Lower leg skin (tissue), 4 donors: Measurements from ENCODE around the gene PCGF5. TPM values are rescaled to one million over a fixed set of nuclear protein-coding genes. Genes with fewer than 3 reads are reported as not detected.

Source experiments
- DNase-seq, 2 donors: peaks; one replicate each; pipeline ENCODE4 v3.0.0-alpha.2; 2019; ENCODE audit warnings: low spot score in 2 of 2
- H3K4me3 ChIP-seq: fragments of 200-600 bp; sonication (generic); 2 replicates; pipeline ENCODE4 v1.5.1; 2017; ENCODE audit warnings: mild to moderate bottlenecking, low read depth; ENCODE audit not compliant: poor library complexity, severe bottlenecking
- POLR2A ChIP-seq, 2 donors: fragments of 450-650 bp; IDR thresholded peaks; one replicate each; pipeline ENCODE4 v1.6.1; 2016 to 2017; ENCODE audit warnings: antibody characterized with exemption in 2 of 2, mild to moderate bottlenecking in 1 of 2, moderate library complexity in 1 of 2
- WGBS, 2 donors: methylation state at CpG; one replicate each; pipeline ENCODE4 v1.1.5; 2018; 5-methylcytosine and 5-hydroxymethylcytosine counted together
- intact Hi-C: fragments of 100-400 bp; cut with DNase I; formaldehyde crosslinking; loops from one replicate; pipeline ENCODE4 v1.15.0; 2023; ENCODE audit warnings: low total_unique reads
- total RNA-seq, 4 donors: library from RNA; depleted of rRNA; stranded (reverse); fragments of >200 nt; gene quantifications; one replicate each; pipeline ENCODE4 v1.1.0, GENCODE V29; 2016
- TF ChIP-seq, protein P1 (sequence below), 3 donors: fragments of 450-650 bp; IDR thresholded peaks; one replicate each; pipeline ENCODE4 v1.5.1; 2016; ENCODE audit warnings: antibody characterized with exemption in 3 of 3, mild to moderate bottlenecking in 3 of 3, moderate library complexity in 2 of 3

PCGF5 gene
- total RNA-seq, 4 donors from 2014 or later = 16.4 to 43.4 (median 28.3) TPM

DNA sequence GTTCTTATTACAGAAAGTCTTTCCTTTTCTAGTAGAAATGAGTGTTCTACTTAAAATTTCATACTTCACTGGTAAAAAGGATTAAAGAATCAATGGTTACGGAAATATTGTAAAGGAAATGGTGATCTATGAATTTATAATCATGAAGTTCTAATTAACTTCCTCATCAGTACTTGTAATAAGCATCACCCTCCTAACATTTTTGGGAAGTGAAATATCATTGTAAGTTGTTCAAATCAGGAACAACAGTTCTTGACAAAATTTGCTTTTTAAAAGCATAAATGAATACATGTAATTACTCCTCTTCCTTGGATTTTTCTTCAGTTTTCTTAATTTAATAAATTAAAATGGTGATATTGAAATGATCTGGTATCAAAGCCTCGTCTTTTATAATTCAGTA lies 5.6 kb upstream of the PCGF5 start:
- 92 to 93% methylated on average over 2 of the region's 2 CpGs for WGBS, 2 donors
- no peak for TF ChIP-seq POLR2A (IDR thresholded peaks at IDR 0.05)
- DNase-seq = no peak
- no peak overlapping the region for H3K4me3 ChIP-seq
- intact Hi-C loops = no loop called here

DNA sequence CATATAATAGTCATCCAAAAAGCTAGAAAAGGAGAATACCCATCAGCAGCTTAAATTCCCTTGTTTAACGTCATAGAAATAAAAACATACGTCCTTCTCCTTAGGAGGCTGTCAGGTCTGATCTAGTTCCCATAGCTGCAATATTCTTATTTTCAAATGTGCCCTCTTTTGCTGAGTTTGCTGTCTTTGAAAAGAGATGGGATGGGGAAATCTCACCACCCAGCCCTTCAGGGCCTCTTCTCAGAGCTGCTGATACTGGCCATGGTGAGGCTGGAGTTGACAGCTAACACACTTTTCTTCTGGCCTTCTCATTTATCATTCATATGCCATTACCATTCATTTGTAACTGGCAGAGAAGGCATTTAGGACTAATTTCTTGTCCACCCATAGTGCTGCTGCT lies 5.1 kb upstream of the PCGF5 start:
- intact Hi-C loops = no loop called here
- no peak for DNase-seq
- TF ChIP-seq POLR2A (IDR thresholded peaks at IDR 0.05) = no peak
- TF ChIP-seq, protein P1, sequence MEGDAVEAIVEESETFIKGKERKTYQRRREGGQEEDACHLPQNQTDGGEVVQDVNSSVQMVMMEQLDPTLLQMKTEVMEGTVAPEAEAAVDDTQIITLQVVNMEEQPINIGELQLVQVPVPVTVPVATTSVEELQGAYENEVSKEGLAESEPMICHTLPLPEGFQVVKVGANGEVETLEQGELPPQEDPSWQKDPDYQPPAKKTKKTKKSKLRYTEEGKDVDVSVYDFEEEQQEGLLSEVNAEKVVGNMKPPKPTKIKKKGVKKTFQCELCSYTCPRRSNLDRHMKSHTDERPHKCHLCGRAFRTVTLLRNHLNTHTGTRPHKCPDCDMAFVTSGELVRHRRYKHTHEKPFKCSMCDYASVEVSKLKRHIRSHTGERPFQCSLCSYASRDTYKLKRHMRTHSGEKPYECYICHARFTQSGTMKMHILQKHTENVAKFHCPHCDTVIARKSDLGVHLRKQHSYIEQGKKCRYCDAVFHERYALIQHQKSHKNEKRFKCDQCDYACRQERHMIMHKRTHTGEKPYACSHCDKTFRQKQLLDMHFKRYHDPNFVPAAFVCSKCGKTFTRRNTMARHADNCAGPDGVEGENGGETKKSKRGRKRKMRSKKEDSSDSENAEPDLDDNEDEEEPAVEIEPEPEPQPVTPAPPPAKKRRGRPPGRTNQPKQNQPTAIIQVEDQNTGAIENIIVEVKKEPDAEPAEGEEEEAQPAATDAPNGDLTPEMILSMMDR (IDR thresholded peaks at IDR 0.05) = no peak
- 82 to 97% methylated on average over 2 of the region's 2 CpGs for WGBS, 2 donors
- H3K4me3 ChIP-seq = no peak overlapping the region

GRCh38 chr10:91219371-91220193 lies 881 bp upstream of the PCGF5 start:
- intact Hi-C loops = no loop called here
- H3K4me3 ChIP-seq = no peak overlapping the region
- WGBS, 2 donors = 38 to 40% methylated on average over 8 of the region's 8 CpGs
- DNase-seq = no peak
- TF ChIP-seq, protein P1 (IDR thresholded peaks at IDR 0.05) = no peak
- no peak for TF ChIP-seq POLR2A (IDR thresholded peaks at IDR 0.05)

DNA sequence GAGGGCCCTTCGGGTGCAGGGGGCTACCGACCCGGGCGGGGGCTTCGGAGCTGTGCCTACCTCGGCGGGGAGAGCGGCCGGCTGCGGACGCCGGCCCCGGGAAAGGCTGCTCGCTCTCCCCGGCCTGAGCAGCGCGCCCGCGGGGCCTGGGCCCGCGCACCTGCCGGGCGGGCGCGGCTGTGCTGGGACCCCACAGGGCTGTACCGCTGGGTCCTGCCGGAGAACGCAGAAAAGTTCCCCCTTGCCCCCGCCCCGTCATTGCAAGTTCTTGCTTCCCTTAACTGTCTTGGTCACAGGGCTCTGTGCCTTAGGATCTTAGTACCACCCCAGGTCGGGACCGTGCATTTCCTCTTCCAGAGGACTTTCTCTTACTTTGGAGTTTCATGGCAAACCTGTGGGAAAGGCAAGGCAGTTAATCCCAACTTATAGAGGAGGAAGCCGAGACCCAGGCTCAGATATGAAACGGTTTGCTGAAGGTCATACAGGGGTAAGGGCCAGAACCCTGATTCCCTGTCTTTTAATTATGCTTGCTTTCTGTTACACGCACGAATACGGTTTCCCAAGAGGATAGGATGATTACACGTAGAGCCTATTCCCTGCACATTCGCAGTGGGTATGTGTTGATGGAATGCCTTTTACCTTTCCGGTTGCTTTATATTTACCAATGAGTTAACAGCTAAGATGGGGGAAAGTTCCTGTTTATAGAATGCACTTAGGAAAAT lies 652 bp downstream of the PCGF5 start:
- peak in 1 of 2 donors; percentile 86 for DNase-seq
- 4 to 6% methylated on average over 15 to 18 of the region's 40 CpGs for WGBS, 2 donors
- no peak for TF ChIP-seq POLR2A (IDR thresholded peaks at IDR 0.05)
- TF ChIP-seq, protein P1 (IDR thresholded peaks at IDR 0.05) = no peak
- H3K4me3 ChIP-seq = peak overlapping the region; percentile 68
- intact Hi-C loops = no loop called here

GRCh38 chr10:91226093-91226492 lies 5.6 kb downstream of the PCGF5 start:
- H3K4me3 ChIP-seq = no peak overlapping the region
- TF ChIP-seq POLR2A (IDR thresholded peaks at IDR 0.05) = no peak
- TF ChIP-seq, protein P1 (IDR thresholded peaks at IDR 0.05) = no peak
- intact Hi-C loops = no loop called here
- WGBS, 2 donors = 85% methylated on average over 3 of the region's 3 CpGs
- DNase-seq = no peak

DNA sequence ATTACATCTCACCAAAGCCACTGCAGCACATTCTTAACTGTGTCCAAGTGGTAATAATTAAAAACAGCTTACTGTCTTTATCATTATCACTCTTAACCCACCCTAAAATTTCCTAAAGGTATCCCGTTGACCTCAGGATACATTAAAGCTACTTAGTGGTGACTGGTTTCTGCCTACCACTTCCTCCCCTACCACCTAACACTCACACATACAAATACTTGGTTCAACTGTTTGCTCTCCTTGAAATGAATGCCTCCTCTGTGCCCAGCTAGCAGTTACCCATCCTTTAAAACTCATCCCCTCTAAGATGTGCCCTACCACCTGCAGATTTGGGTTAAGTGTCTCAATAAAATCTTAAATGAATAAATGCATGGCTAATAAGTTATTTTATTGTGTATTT lies 7.1 kb downstream of the PCGF5 start:
- TF ChIP-seq, protein P1 (IDR thresholded peaks at IDR 0.05) = no peak
- WGBS, 2 donors = 54 to 61% methylated on average over 1 of the region's 1 CpG
- no peak for DNase-seq
- intact Hi-C loops = no loop called here
- no peak overlapping the region for H3K4me3 ChIP-seq
